K562 (cell line): Measurements from ENCODE around the gene CACNA1I. TPM values are rescaled to one million over a fixed set of nuclear protein-coding genes. Genes with fewer than 3 reads are reported as not detected.

Experiments used
- CAMTA2 ChIP-seq: fragments of 250-450 bp; sonication (Bioruptor Pico); conservative IDR thresholded peaks from 2 replicates; pipeline ENCODE4 v1.5.1; 2022
- CLOCK ChIP-seq: fragments of 250-450 bp; sonication (Bioruptor Pico); IDR thresholded peaks from 2 replicates; pipeline ENCODE4 v1.4.0; 2020; ENCODE audit warnings: mild to moderate bottlenecking, moderate library complexity, borderline replicate concordance
- GABPB1 ChIP-seq: sonication (generic); formaldehyde crosslinking; IDR thresholded peaks from 2 replicates; pipeline ENCODE4 v1.8.0; 2022; ENCODE audit warnings: mild to moderate bottlenecking, missing genetic modification reagents
- GATAD2A ChIP-seq: fragments of 450-650 bp; IDR thresholded peaks from 2 replicates; pipeline ENCODE4 v1.6.1; 2017
- HNRNPUL1 ChIP-seq: fragments of 200-400 bp; formaldehyde crosslinking; IDR thresholded peaks from 2 replicates; pipeline ENCODE4 v1.6.1; 2017; ENCODE audit warnings: low read length
- KAT7 ChIP-seq: sonication (generic); formaldehyde crosslinking; IDR thresholded peaks from 2 replicates; pipeline ENCODE4 v1.8.0; 2022; ENCODE audit warnings: missing genetic modification reagents, mild to moderate bottlenecking, borderline replicate concordance
- NUFIP1 ChIP-seq: fragments of 450-650 bp; IDR thresholded peaks from 2 replicates; pipeline ENCODE4 v1.6.1; 2018; ENCODE audit not compliant: partially characterized antibody
- POLR2AphosphoS5 ChIP-seq: IDR thresholded peaks from 2 replicates; pipeline ENCODE4 v1.6.1; 2011; ENCODE audit warnings: mild to moderate bottlenecking, low read depth, low read length, moderate library complexity; ENCODE audit not compliant: control insufficient read depth, insufficient read depth
- STAT5A ChIP-seq: IDR thresholded peaks from 2 replicates; pipeline ENCODE4 v1.6.1; 2012; ENCODE audit warnings: low read length, inconsistent platforms, borderline replicate concordance
- ZBTB43 ChIP-seq: sonication (generic); formaldehyde crosslinking; IDR thresholded peaks from 2 replicates; pipeline ENCODE4 v1.8.0; 2023; ENCODE audit warnings: mild to moderate bottlenecking, missing genetic modification reagents
- ZBTB49 ChIP-seq: sonication (generic); formaldehyde crosslinking; IDR thresholded peaks from 2 replicates; pipeline ENCODE4 v1.8.0; 2022; ENCODE audit warnings: missing genetic modification reagents, mild to moderate bottlenecking, borderline replicate concordance
- ZMIZ1 ChIP-seq, 2 experiments: fragments of 150-350 bp in 1 of 2; IDR thresholded peaks; 2 replicates each; pipeline ENCODE4 v1.6.1; 2012 to 2016; ENCODE audit warnings: low read depth in 2 of 2, low read length in 2 of 2, mild to moderate bottlenecking in 1 of 2, moderate library complexity in 1 of 2
- ZNF699 ChIP-seq: fragments of 250-450 bp; sonication (Bioruptor Pico); IDR thresholded peaks from 2 replicates; pipeline ENCODE4 v1.8.0; 2021; ENCODE audit warnings: mild to moderate bottlenecking, moderate library complexity; ENCODE audit not compliant: insufficient replicate concordance
- polyA plus RNA-seq, 8 experiments: library from polyadenylated mRNA; depleted of rRNA in 4 of 8; stranded (reverse) in 5 of 8; unstranded in 3 of 8; fragments of >200 nt; fragmentation: Nextera tagmentation in 2 of 8; fragmentation: Illumina TruSeq in 1 of 8; extraction: Ambion mirVana in 2 of 8; extraction: Trizol in 1 of 8; gene quantifications; 2 replicates each; pipeline versions ENCODE4 v1.2.1 to v1.2.3, GENCODE V29; 2011 to 2014; ENCODE audit warnings: inconsistent platforms in 1 of 8, missing spikeins in 1 of 8
- total RNA-seq, 7 experiments: library from RNA; depleted of rRNA in 6 of 7; stranded (reverse); fragments of >200 nt in 6 of 7; fragmentation: Illumina TruSeq in 2 of 7; extraction: Trizol in 2 of 7; gene quantifications; 2 replicates each; pipeline versions ENCODE4 v1.2.1 to v1.2.3, GENCODE V29; 2011 to 2021; ENCODE audit warnings: low replicate concordance in 1 of 7
- TF ChIP-seq, protein P1 (sequence below): fragments of 450-650 bp; IDR thresholded peaks from 2 replicates; pipeline ENCODE4 v1.6.1; 2016; ENCODE audit warnings: mild to moderate bottlenecking

Gene CACNA1I
- total and polyA plus RNA-seq, 9 of the 15 experiments (the other 6 are each of a cell fraction or from before 2014, with no cell fraction given) = 0.01 to 0.79 (median 0.32) TPM; not detected in 1

- TF ChIP-seq GABPB1 (CRISPR knock-in tag) = peak; percentile 27; the same call in 1 of the 2 replicates
- no peak for TF ChIP-seq STAT5A
- TF ChIP-seq ZBTB49 (CRISPR knock-in tag) = no peak
- 0 out of 2 replicates have a peak, but pooled peaks have one; percentile 66 for TF ChIP-seq HNRNPUL1
- peak; percentile 78; the same call in 1 of the 2 replicates for TF ChIP-seq CAMTA2 (CRISPR knock-in tag)
- peak; percentile 35; the same call in 1 of the 2 replicates for TF ChIP-seq KAT7
- no peak for TF ChIP-seq GATAD2A
- TF ChIP-seq ZBTB43 (CRISPR knock-in tag) = no peak
- peak; percentile 61 for TF ChIP-seq POLR2AphosphoS5
- no peak for TF ChIP-seq CLOCK
- no peak for TF ChIP-seq NUFIP1
- no peak for TF ChIP-seq ZNF699 (CRISPR knock-in tag)
- TF ChIP-seq, protein P1, sequence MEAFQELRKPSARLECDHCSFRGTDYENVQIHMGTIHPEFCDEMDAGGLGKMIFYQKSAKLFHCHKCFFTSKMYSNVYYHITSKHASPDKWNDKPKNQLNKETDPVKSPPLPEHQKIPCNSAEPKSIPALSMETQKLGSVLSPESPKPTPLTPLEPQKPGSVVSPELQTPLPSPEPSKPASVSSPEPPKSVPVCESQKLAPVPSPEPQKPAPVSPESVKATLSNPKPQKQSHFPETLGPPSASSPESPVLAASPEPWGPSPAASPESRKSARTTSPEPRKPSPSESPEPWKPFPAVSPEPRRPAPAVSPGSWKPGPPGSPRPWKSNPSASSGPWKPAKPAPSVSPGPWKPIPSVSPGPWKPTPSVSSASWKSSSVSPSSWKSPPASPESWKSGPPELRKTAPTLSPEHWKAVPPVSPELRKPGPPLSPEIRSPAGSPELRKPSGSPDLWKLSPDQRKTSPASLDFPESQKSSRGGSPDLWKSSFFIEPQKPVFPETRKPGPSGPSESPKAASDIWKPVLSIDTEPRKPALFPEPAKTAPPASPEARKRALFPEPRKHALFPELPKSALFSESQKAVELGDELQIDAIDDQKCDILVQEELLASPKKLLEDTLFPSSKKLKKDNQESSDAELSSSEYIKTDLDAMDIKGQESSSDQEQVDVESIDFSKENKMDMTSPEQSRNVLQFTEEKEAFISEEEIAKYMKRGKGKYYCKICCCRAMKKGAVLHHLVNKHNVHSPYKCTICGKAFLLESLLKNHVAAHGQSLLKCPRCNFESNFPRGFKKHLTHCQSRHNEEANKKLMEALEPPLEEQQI = no peak
- 0 out of 4 replicates have a peak, but pooled peaks of 1 of the 2 experiments have one; percentile 19 for TF ChIP-seq ZMIZ1 (IDR thresholded peaks at IDR 0.05; ENCODE audit: low read depth in 2 of 2, low read length in 2 of 2)
Measured at GRCh38 chr22:39522567-39523300, 47.8 kb upstream of the CACNA1I start (continued).
